Stomach (tissue), 4 donors: ENCODE results near the gene TPI1.

Source experiments
- EP300 ChIP-seq: sonication (generic); formaldehyde crosslinking; IDR thresholded peaks from one replicate; pipeline ENCODE4 v1.6.1; 2017; ENCODE audit warnings: antibody characterized with exemption
- POLR2A ChIP-seq, 4 donors: fragments of 450-650 bp; IDR thresholded peaks; one replicate each; pipeline ENCODE4 v1.6.1; 2016; ENCODE audit warnings: antibody characterized with exemption in 4 of 4, control low read depth in 2 of 4, mild to moderate bottlenecking in 1 of 4, moderate library complexity in 1 of 4
- POLR2AphosphoS5 ChIP-seq, 3 donors: sonication (generic); formaldehyde crosslinking; IDR thresholded peaks; one replicate each; pipeline ENCODE4 v1.6.1; 2016; ENCODE audit warnings: antibody characterized with exemption in 3 of 3
- TF ChIP-seq, protein P1 (sequence below), 7 experiments: fragments of 450-650 bp in 4 of 7; fragments of 200-600 bp in 3 of 7; sonication (generic) in 3 of 7; IDR thresholded peaks; one replicate each; pipeline ENCODE4 v1.5.1; 2016 to 2019; ENCODE audit warnings: antibody characterized with exemption in 7 of 7, control low read depth in 2 of 7, mild to moderate bottlenecking in 1 of 7

- TF ChIP-seq, protein P1, sequence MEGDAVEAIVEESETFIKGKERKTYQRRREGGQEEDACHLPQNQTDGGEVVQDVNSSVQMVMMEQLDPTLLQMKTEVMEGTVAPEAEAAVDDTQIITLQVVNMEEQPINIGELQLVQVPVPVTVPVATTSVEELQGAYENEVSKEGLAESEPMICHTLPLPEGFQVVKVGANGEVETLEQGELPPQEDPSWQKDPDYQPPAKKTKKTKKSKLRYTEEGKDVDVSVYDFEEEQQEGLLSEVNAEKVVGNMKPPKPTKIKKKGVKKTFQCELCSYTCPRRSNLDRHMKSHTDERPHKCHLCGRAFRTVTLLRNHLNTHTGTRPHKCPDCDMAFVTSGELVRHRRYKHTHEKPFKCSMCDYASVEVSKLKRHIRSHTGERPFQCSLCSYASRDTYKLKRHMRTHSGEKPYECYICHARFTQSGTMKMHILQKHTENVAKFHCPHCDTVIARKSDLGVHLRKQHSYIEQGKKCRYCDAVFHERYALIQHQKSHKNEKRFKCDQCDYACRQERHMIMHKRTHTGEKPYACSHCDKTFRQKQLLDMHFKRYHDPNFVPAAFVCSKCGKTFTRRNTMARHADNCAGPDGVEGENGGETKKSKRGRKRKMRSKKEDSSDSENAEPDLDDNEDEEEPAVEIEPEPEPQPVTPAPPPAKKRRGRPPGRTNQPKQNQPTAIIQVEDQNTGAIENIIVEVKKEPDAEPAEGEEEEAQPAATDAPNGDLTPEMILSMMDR (IDR thresholded peaks at IDR 0.05), result no peak
- no peak for TF ChIP-seq EP300
- no peak for TF ChIP-seq POLR2A (IDR thresholded peaks at IDR 0.05)
- TF ChIP-seq POLR2AphosphoS5 (IDR thresholded peaks at IDR 0.05), result no peak
Observed at GRCh38 chr12:6823182-6824084, 43.9 kb upstream of the TPI1 start.
